HG02678 (cell line): ENCODE measurements around the gene ALKBH2.

Experiments
- ATAC-seq: cut with Tn5 transposase; IDR thresholded peaks from one replicate; pipeline ENCODE4 v1.9.1; 2021; ENCODE audit warnings: mild to moderate bottlenecking, moderate library complexity; ENCODE audit not compliant: unreplicated experiment

The ALKBH2 gene

DNA sequence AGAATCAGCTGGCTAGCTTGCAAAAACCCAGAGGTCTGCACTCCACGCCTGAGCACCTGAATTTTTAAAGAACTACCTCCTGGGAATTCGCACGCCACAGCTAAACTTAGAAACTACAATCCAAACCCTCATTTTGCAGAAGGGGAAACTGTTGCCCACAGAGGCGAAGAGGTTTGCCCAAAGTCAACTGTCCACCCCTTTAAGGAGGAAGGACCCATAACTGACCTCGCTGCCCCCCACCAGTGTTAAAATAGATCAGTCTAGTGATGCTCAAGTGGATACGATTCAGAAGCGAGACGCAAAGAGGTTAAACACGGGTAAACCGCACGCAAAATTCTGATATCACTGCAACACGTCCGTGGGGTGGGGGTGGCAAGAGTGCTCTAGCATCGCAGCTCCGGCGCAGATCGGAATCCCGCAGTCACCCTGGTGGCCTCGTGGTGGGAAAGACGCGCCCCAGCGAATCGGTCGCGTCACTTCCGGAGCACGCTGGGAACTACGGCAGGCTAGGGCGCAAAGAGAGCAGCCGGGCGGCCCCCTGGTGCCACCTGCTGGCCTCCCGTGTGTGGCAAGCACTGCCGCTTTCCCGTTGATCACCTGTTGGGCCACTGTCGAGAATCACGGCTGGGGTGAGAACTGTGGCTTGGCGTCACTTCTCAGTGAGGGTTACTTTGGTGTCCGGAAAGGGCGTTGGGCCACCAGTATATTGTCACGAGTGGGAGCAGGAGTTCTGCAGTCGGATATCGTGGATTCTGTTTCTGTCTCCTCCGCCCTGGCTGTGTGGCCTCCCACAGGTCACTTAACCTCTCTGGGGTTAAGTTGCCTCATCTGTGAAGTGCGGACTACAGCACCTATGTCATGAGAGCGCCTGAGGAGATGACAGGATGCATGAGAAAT lies at the start of gene ALKBH2:
Gene ALKBH2 (minus strand): TSS at position 451 of the 897 bp plus-strand sequence. CDS start 686 bp downstream, outside the sequence.
- peak; percentile 60 for ATAC-seq

DNA sequence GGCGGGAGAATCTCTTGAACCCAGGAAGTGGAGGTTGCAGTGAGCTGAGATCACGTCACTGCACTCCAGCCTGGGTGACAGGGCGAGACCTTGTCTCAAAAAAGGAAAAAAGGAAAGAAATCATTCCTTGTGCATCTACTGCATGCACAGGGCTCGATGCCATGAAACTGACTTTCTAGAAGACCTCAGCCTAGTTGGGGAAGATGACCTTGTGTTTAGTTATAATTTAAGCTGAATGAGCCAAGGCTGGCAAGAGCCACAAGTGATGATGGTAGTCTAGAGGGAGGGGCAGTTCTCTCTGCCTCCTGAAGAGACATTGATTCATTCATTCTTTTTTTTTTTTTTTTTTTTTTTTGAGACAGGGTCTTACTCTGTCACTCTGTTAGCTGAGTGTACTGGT lies 47.3 kb upstream of the ALKBH2 start:
- no peak for ATAC-seq

GRCh38 chr12:109139791-109140190 lies 46.5 kb upstream of the ALKBH2 start:
- ATAC-seq: no peak

DNA sequence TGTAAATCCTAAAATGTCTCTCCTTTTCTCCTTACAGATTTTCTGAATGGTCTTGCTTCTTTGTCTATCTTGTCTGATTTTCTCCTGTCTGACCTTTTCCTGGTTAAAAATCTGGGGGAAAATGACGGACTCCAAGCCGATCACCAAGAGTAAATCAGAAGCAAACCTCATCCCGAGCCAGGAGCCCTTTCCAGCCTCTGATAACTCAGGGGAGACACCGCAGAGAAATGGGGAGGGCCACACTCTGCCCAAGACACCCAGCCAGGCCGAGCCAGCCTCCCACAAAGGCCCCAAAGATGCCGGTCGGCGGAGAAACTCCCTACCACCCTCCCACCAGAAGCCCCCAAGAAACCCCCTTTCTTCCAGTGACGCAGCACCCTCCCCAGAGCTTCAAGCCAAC lies 46.1 kb upstream of the ALKBH2 start:
- no peak for ATAC-seq

GRCh38 chr12:109137055-109137454 lies 43.8 kb upstream of the ALKBH2 start:
- ATAC-seq: no peak

GRCh38 chr12:109134186-109134917 lies 41.1 kb upstream of the ALKBH2 start:
- no peak for ATAC-seq

GRCh38 chr12:109131154-109132050 lies 38.1 kb upstream of the ALKBH2 start:
- ATAC-seq: no peak

DNA sequence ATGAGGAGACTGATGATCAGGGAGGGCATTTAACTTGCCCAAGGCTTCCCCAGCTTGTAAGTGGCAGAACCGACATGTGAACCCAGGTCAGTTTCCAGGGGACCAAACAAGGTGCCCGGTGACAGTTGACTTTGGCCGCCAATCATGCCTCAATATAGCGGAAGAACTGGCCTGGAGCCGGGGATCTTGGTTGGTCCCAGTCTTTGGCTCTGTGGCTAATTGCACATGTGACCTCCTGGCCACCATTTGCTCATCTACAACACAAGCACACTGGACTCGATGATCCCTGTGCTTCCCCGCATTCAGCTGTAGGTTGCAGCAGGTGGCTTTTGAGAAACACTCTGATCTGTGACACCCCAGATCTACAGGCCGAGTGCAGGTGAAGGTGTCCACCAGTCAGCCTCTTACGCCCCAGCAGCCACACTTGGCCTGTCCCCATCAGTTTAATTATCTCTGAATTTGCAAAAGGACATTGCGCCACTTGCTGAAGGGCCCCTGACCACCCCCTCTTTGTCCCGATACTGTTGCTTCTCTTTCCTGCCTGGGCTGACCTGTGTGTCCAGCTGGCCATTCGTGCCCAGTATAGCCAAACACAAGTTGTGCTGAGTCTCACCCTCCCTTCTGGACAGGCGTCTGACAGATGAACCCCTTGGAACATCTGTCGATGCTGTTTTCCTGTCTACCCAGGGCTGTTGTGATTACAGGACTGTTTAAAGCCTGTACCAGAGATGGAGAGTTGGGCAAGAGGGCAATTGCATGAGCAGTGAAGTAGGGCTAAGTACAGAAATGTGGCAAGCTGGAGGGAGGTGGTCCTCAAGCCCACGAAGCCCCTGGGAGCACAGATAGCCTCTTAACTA lies 37.3 kb upstream of the ALKBH2 start:
- no peak for ATAC-seq

DNA sequence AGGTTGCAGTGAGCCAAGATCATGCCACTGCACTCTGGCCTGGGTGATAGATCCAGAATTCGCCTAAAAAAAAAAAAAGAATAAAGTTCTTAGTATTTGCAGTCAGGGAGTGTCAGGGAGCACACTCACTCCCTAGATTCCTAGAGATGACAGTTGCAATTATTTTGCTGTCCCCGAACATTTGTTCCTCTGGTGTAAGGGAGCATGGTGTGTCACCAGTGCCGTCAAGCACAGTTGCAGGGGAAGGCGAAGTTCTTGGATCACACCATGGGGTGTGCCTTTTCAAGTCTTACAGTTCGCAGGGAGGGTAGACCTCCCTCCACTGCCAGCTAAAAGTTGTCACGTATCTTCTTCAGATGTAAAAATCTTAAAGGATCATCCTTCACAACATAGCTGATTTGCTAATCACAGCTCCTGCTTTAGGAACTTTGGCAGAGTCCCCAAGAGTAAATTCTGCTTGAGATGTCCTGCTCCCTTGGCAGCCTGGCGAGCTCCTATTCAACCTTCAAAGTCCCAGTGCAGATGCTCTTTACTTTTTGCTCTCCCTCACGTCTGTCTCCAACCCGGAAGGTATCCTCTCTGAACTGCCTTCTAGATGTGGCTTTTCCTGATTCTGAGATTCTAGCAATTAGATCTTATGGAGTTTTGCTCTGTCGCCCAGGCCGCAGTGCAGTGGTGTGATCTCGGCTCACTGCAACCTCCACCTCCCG lies 34.4 kb upstream of the ALKBH2 start:
- ATAC-seq: no peak

DNA sequence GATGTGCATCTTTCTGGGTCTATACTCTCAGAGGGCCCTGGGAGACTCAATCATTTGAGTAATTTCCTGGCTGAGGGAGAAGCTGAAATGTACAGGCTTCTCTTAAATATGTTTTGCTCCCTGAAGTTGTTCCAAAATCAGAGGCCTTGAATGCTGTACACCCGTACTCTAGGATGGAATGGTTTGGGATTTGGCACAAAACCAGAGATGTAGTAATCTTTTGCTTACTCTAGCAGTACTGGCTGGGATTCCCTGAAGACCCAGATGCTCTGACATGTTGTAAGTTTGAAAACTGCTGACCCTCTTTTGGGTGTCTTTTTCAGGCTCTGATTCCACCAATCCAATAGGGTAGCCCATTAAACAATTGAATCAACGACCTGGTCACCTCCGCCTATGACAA lies 33.5 kb upstream of the ALKBH2 start:
- ATAC-seq: no peak

DNA sequence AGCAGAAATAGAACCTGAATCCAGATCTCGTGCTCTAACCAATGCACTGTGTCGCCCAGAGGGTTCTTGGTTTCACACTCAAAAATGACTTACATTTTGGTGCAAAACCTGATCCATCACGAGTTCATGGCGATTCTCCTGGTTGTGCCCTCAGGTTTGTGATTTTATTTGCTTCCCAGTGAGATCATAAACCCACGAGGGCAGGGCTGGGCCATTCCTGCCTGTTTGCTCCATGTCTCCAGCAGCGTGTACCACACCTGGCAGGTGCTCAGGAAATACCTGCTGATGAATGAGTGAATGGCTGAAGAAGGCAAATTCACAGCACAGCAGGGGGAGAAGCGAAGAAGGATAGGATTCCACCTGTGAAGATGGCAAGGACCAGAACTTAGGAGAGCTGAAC lies 32.5 kb upstream of the ALKBH2 start:
- ATAC-seq: no peak

- no peak for ATAC-seq
Observed at GRCh38 chr12:109124878-109125648, 31.8 kb upstream of the ALKBH2 start.

DNA sequence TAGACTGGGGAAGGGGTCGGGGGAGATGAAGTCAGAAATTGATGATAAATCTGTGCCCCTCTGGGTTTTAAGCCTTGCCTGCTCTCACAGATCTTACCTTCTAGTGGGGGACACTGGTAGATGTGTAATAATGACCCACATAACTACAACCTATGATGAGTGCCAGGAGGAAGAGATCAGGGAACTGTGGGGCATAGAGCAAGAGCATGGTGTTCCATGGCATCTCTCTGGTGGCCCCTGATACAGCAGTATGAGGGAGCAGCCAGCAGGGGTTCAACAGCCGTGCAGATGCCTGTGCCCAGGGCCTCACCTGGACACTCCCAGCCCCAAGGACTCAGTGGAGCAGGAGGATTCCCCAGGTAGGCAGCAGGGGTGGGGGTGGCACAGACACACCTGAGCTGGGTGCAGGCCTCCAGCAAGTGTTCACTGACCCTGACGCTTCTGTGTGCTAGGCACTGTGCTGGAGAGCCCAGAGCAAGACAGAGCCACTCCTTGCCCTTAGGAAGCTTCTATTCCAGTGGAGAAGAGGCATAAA lies 28.1 kb upstream of the ALKBH2 start:
- no peak for ATAC-seq

DNA sequence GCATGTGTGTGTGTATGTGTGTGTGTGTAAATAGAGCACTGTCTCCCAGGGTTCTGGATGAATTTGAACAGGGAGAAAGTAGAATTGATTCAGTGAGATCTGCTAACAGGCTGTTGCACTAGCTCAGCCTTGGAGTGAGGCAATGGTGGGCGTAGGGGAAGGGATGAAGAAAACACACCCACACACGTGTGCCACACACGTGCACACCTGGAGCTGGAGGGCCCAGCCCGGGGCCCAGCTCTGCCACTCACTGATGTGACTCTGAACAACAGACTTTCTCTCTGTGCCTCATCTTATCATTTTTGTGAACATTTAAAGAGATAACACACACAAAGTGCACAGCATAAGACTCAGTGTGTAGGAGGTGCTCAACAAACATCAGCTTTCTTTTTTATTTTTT lies 27.3 kb upstream of the ALKBH2 start:
- no peak for ATAC-seq

DNA sequence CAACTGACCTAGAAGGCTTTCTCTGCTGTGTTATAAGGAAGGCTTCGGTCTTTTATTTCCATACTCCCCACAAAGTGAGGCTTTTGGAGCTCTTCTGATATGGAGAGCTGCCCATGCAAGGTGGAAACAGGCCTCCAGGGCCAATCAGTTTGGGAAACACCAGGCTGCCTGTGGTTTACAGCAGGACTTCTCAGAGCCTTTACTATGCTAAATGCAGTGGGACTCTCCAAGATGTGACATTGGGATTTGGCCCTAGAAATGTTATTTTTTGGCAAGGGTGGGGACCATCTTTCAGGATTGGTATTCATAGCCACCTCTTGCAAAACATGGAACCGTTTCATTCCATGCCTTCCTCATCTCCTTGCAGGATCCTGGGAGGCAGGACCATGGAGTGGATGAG lies 26.8 kb upstream of the ALKBH2 start:
- no peak for ATAC-seq

DNA sequence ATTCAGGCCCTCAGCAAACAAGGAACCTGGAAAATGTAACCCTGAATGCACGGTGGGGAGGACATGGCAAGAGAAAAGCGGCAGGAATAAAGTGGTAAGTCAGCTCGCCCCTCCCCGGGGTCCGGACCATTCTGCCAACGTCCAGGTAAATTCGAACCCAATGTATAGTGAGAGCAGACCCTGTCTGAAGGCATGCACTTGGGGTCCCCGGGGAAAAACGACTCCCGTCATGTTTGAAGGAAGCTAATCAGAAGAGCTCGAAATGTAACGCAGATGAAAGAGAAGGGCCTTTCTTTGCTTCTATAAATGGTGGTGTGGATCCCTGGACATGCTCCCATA lies 23.3 kb upstream of the ALKBH2 start:
- no peak for ATAC-seq

- no peak for ATAC-seq
Observed at GRCh38 chr12:109115758-109116610, 22.7 kb upstream of the ALKBH2 start, which contains the start of gene ACACB. TSS of gene ACACB (plus strand) at chr12:109116587. CDS start at chr12:109139406, 22,819 bp downstream.

GRCh38 chr12:109115404-109115757 lies 22.1 kb upstream of the ALKBH2 start:
- no peak for ATAC-seq
